HEK293 (cell line): ENCODE results near the gene CORO2B.
A peak's percentile ranks its signal among the peaks of the same experiment; 100 is the strongest.

Experiments used
- AEBP2 ChIP-seq: fragments of 450-650 bp; formaldehyde crosslinking; IDR thresholded peaks from 2 replicates; pipeline ENCODE4 v1.5.1; 2016; ENCODE audit warnings: missing biosample characterization, missing genetic modification characterization, borderline replicate concordance
- KLF10 ChIP-seq: fragments of 450-650 bp; IDR thresholded peaks from 2 replicates; pipeline ENCODE4 v1.5.1; 2018; ENCODE audit warnings: missing biosample characterization, mild to moderate bottlenecking, missing genetic modification characterization
- KLF16 ChIP-seq: fragments of 450-650 bp; formaldehyde crosslinking; IDR thresholded peaks from 2 replicates; pipeline ENCODE4 v1.5.1; 2017; ENCODE audit warnings: missing biosample characterization, missing genetic modification characterization
- KLF8 ChIP-seq: fragments of 450-650 bp; formaldehyde crosslinking; IDR thresholded peaks from 2 replicates; pipeline ENCODE4 v1.5.1; 2016; ENCODE audit warnings: missing biosample characterization, missing genetic modification characterization
- PATZ1 ChIP-seq: fragments of 450-650 bp; formaldehyde crosslinking; IDR thresholded peaks from 2 replicates; pipeline ENCODE4 v1.5.1; 2016; ENCODE audit warnings: missing biosample characterization, missing genetic modification characterization
- PRDM2 ChIP-seq: fragments of 450-650 bp; formaldehyde crosslinking; IDR thresholded peaks from 2 replicates; pipeline ENCODE4 v1.5.1; 2016; ENCODE audit warnings: missing biosample characterization, missing genetic modification characterization, borderline replicate concordance
- TRIM28 ChIP-seq: IDR thresholded peaks from 2 replicates; pipeline ENCODE4 v1.6.1; 2011; ENCODE audit warnings: low read length, control low read depth, borderline replicate concordance
- YY2 ChIP-seq: fragments of 450-650 bp; formaldehyde crosslinking; IDR thresholded peaks from 2 replicates; pipeline ENCODE4 v1.5.1; 2016; ENCODE audit warnings: missing biosample characterization, missing genetic modification characterization
- ZBTB48 ChIP-seq: fragments of 450-650 bp; formaldehyde crosslinking; IDR thresholded peaks from 2 replicates; pipeline ENCODE4 v1.5.1; 2016; ENCODE audit warnings: missing biosample characterization, missing genetic modification characterization
- ZNF133 ChIP-seq: fragments of 450-650 bp; formaldehyde crosslinking; IDR thresholded peaks from 2 replicates; pipeline ENCODE4 v1.5.1; 2016; ENCODE audit warnings: missing biosample characterization, missing genetic modification characterization
- ZNF214 ChIP-seq: fragments of 450-650 bp; formaldehyde crosslinking; IDR thresholded peaks from 2 replicates; pipeline ENCODE4 v1.5.1; 2017; ENCODE audit warnings: missing biosample characterization, mild to moderate bottlenecking, missing genetic modification characterization, borderline replicate concordance
- ZNF324 ChIP-seq: fragments of 450-650 bp; formaldehyde crosslinking; IDR thresholded peaks from 2 replicates; pipeline ENCODE4 v1.5.1; 2016; ENCODE audit warnings: missing biosample characterization, missing genetic modification characterization
- ZNF354C ChIP-seq: fragments of 450-650 bp; formaldehyde crosslinking; IDR thresholded peaks from 2 replicates; pipeline ENCODE4 v1.5.1; 2016; ENCODE audit warnings: missing biosample characterization, missing genetic modification characterization, low read depth, borderline replicate concordance
- ZNF366 ChIP-seq: fragments of 450-650 bp; formaldehyde crosslinking; conservative IDR thresholded peaks from 2 replicates; pipeline ENCODE4 v1.5.1; 2016; ENCODE audit warnings: missing biosample characterization, missing genetic modification characterization
- ZNF394 ChIP-seq: fragments of 450-650 bp; formaldehyde crosslinking; IDR thresholded peaks from 2 replicates; pipeline ENCODE4 v1.5.1; 2016; ENCODE audit warnings: missing biosample characterization, missing genetic modification characterization, mild to moderate bottlenecking, moderate library complexity, borderline replicate concordance
- ZNF423 ChIP-seq: fragments of 450-650 bp; formaldehyde crosslinking; IDR thresholded peaks from 2 replicates; pipeline ENCODE4 v1.5.1; 2016; ENCODE audit warnings: missing biosample characterization, missing genetic modification characterization
- ZNF449 ChIP-seq: fragments of 450-650 bp; formaldehyde crosslinking; IDR thresholded peaks from 2 replicates; pipeline ENCODE4 v1.5.1; 2017; ENCODE audit warnings: missing biosample characterization, mild to moderate bottlenecking, missing genetic modification characterization, moderate library complexity
- ZNF501 ChIP-seq: fragments of 450-650 bp; formaldehyde crosslinking; IDR thresholded peaks from 2 replicates; pipeline ENCODE4 v1.5.1; 2016; ENCODE audit warnings: missing biosample characterization, missing genetic modification characterization
- ZNF549 ChIP-seq: fragments of 450-650 bp; IDR thresholded peaks from 2 replicates; pipeline ENCODE4 v1.5.1; 2018; ENCODE audit warnings: missing biosample characterization, missing genetic modification characterization, mild to moderate bottlenecking, inconsistent platforms, moderate library complexity
- ZNF555 ChIP-seq: fragments of 450-650 bp; formaldehyde crosslinking; conservative IDR thresholded peaks from 2 replicates; pipeline ENCODE4 v1.5.1; 2017; ENCODE audit warnings: missing biosample characterization, mild to moderate bottlenecking, missing genetic modification characterization, inconsistent platforms
- ZNF585B ChIP-seq: fragments of 450-650 bp; formaldehyde crosslinking; IDR thresholded peaks from 2 replicates; pipeline ENCODE4 v1.5.1; 2016; ENCODE audit warnings: missing biosample characterization, missing genetic modification characterization
- ZNF610 ChIP-seq: fragments of 450-650 bp; formaldehyde crosslinking; IDR thresholded peaks from 2 replicates; pipeline ENCODE4 v1.5.1; 2016; ENCODE audit warnings: missing biosample characterization, missing genetic modification characterization, borderline replicate concordance
- ZNF621 ChIP-seq: fragments of 450-650 bp; formaldehyde crosslinking; IDR thresholded peaks from 2 replicates; pipeline ENCODE4 v1.5.1; 2017; ENCODE audit warnings: missing biosample characterization, missing genetic modification characterization
- ZNF654 ChIP-seq: fragments of 450-650 bp; formaldehyde crosslinking; IDR thresholded peaks from 2 replicates; pipeline ENCODE4 v1.5.1; 2016; ENCODE audit warnings: low read depth, missing biosample characterization, missing genetic modification characterization
- ZNF843 ChIP-seq: fragments of 450-650 bp; formaldehyde crosslinking; IDR thresholded peaks from 2 replicates; pipeline ENCODE4 v1.5.1; 2016; ENCODE audit warnings: missing biosample characterization, missing genetic modification characterization
- ZSCAN4 ChIP-seq: fragments of 450-650 bp; formaldehyde crosslinking; IDR thresholded peaks from 2 replicates; pipeline ENCODE4 v1.5.1; 2017; ENCODE audit warnings: missing biosample characterization, missing genetic modification characterization

CORO2B gene

GRCh38 chr15:68559345-68560310 is 19.2 kb upstream of the CORO2B start (continued):
- TF ChIP-seq ZNF449 (tag by site-specific recombination) (no peak), ZNF354C (tag by site-specific recombination) (no peak), KLF8 (peak; percentile 45; the same call in 1 of the 2 replicates), ZNF133 (tag by site-specific recombination) (no peak), ZNF610 (tag by site-specific recombination) (peak; percentile 50; the same call in 1 of the 2 replicates), PATZ1 (tag by site-specific recombination) (peak; percentile 83), ZNF366 (tag by site-specific recombination) (peak; percentile 82), KLF10 (tag by site-specific recombination) (no peak; the same call in 1 of the 2 replicates), YY2 (tag by site-specific recombination) (no peak; the same call in 1 of the 2 replicates), ZBTB48 (tag by site-specific recombination) (peak; percentile 92), ZNF501 (tag by site-specific recombination) (peak; percentile 96), ZNF324 (tag by site-specific recombination) (peak; percentile 85; the same call in 1 of the 2 replicates), ZNF423 (peak; percentile 93), ZNF585B (tag by site-specific recombination) (no peak), ZNF621 (no peak), ZNF394 (tag by site-specific recombination) (peak; percentile 66; the same call in 1 of the 2 replicates), KLF16 (tag by site-specific recombination) (no peak), AEBP2 (no peak), PRDM2 (tag by site-specific recombination) (0 out of 2 replicates have a peak, but pooled peaks have one; percentile 72), TRIM28 (peak; percentile 33; the same call in 1 of the 2 replicates), ZNF549 (tag by site-specific recombination) (no peak), ZSCAN4 (tag by site-specific recombination) (no peak; the same call in none of the 2 replicates), ZNF555 (no peak), ZNF654 (peak; percentile 51), ZNF214 (tag by site-specific recombination) (no peak), ZNF843 (tag by site-specific recombination) (peak; percentile 56; the same call in 1 of the 2 replicates)
